ENCODE results near the gene IQCK. TPM values are rescaled to one million over a fixed set of nuclear protein-coding genes. Genes with fewer than 3 reads are reported as not detected.

IQCK gene
- total and polyA plus RNA-seq, 2 donors (not counting 1 experiment from before 2014, with no cell fraction given), result 4.6 to 9.9 TPM

DNA sequence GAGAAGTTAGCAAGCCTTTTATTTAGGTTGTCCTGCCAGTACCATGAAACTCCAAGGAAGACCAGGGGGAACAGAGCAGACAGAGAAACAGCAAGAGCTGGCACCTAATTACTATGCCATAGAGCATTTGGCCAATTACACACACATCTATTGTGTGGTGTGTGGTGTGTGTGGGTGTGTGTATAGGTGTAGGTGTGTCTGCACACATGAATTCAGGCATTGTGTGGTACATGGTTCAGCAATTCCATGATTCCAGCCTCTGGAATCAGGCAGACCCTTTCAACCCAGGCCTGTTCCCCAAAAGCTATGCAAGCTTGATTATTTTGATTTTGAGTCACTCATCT, 25.7 kb downstream of the IQCK start:
- Histone ChIP-seq H3K9ac (ENCODE audit: insufficient read depth, low read length) (no peak overlapping the region), H3K27ac (ENCODE audit: insufficient read depth, low read length) (no peak overlapping the region), H3K79me2 (ENCODE audit: control insufficient read depth, insufficient read depth, low read length) (no peaks in the 10 kb centered on the region), H3K9me3 (ENCODE audit: control insufficient read depth, insufficient read depth, low read depth, low read length) (no peaks in the 10 kb centered on the region), H3K4me1 (ENCODE audit: control insufficient read depth, extremely low read depth, insufficient read depth, low read length) (peaks cover 2% of the 10 kb centered on the region), H4K20me1 (ENCODE audit: control insufficient read depth, extremely low read depth, insufficient read depth, low read length) (no peaks in the 10 kb centered on the region), H2AFZ (ENCODE audit: low read length) (no peak overlapping the region), H3K27me3 (ENCODE audit: control insufficient read depth, insufficient read depth, low read length) (no peaks in the 10 kb centered on the region), H3K36me3 (ENCODE audit: control insufficient read depth, insufficient read depth, low read length) (no peaks in the 10 kb centered on the region), H3K4me3 (replicated peaks in 1 of 4; ENCODE audit: control extremely low read depth in 1 of 4, insufficient read depth in 1 of 4, low read depth in 3 of 4, low read length in 4 of 4) (no peak overlapping the region), H3K4me2 (ENCODE audit: extremely low read depth, insufficient read depth, low read length) (no peak overlapping the region)
- no peak for TF ChIP-seq EZH2 (IDR thresholded peaks at IDR 0.05; ENCODE audit: low read length, missing control alignments)
- TF ChIP-seq, protein P1, sequence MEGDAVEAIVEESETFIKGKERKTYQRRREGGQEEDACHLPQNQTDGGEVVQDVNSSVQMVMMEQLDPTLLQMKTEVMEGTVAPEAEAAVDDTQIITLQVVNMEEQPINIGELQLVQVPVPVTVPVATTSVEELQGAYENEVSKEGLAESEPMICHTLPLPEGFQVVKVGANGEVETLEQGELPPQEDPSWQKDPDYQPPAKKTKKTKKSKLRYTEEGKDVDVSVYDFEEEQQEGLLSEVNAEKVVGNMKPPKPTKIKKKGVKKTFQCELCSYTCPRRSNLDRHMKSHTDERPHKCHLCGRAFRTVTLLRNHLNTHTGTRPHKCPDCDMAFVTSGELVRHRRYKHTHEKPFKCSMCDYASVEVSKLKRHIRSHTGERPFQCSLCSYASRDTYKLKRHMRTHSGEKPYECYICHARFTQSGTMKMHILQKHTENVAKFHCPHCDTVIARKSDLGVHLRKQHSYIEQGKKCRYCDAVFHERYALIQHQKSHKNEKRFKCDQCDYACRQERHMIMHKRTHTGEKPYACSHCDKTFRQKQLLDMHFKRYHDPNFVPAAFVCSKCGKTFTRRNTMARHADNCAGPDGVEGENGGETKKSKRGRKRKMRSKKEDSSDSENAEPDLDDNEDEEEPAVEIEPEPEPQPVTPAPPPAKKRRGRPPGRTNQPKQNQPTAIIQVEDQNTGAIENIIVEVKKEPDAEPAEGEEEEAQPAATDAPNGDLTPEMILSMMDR (conservative IDR thresholded peaks at IDR 0.05 in 1 of 2, IDR thresholded peaks at IDR 0.05 in 1 of 2; ENCODE audit: low read depth in 1 of 2, low read length in 2 of 2), result no peak
- DNase-seq (ENCODE audit: low read depth in 2 of 2), result no peak

DNA sequence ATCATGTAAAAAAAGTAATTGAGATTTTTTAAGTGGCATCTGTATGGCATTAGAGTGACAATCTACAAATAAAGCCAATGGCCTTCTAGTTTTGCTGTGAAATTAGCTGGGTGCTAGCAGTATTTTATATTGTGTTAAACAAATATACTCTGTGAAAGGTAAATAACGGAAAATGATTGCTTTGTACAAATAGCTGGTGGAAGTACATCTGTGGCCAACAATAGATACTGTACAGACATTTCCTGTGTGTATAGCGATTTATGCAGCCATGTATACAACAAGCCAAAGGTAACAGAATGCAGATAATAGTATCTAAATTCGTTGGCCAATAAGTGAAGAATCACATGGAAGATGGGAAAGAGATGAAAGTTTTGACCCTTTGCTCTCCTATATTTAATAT, 26.6 kb downstream of the IQCK start:
- H3K4me1 ChIP-seq (ENCODE audit: control insufficient read depth, extremely low read depth, insufficient read depth, low read length), result peaks cover 2% of the 10 kb centered on the region
- H3K27ac ChIP-seq (ENCODE audit: insufficient read depth, low read length), result no peak overlapping the region
- H3K9me3 ChIP-seq (ENCODE audit: control insufficient read depth, insufficient read depth, low read depth, low read length), result no peaks in the 10 kb centered on the region
- no peak overlapping the region for H2AFZ ChIP-seq (ENCODE audit: low read length)
- no peaks in the 10 kb centered on the region for H4K20me1 ChIP-seq (ENCODE audit: control insufficient read depth, extremely low read depth, insufficient read depth, low read length)
- DNase-seq (ENCODE audit: low read depth in 2 of 2), result no peak
- H3K9ac ChIP-seq (ENCODE audit: insufficient read depth, low read length), result no peak overlapping the region
- no peaks in the 10 kb centered on the region for H3K36me3 ChIP-seq (ENCODE audit: control insufficient read depth, insufficient read depth, low read length)
- no peak for TF ChIP-seq EZH2 (IDR thresholded peaks at IDR 0.05; ENCODE audit: low read length, missing control alignments)
- TF ChIP-seq, protein P1 (conservative IDR thresholded peaks at IDR 0.05 in 1 of 2, IDR thresholded peaks at IDR 0.05 in 1 of 2; ENCODE audit: low read depth in 1 of 2, low read length in 2 of 2), result no peak
- no peaks in the 10 kb centered on the region for H3K27me3 ChIP-seq (ENCODE audit: control insufficient read depth, insufficient read depth, low read length)
- H3K79me2 ChIP-seq (ENCODE audit: control insufficient read depth, insufficient read depth, low read length), result no peaks in the 10 kb centered on the region
- H3K4me2 ChIP-seq (ENCODE audit: extremely low read depth, insufficient read depth, low read length), result no peak overlapping the region
- no peak overlapping the region for H3K4me3 ChIP-seq (replicated peaks in 1 of 4; ENCODE audit: control extremely low read depth in 1 of 4, insufficient read depth in 1 of 4, low read depth in 3 of 4, low read length in 4 of 4)

DNA sequence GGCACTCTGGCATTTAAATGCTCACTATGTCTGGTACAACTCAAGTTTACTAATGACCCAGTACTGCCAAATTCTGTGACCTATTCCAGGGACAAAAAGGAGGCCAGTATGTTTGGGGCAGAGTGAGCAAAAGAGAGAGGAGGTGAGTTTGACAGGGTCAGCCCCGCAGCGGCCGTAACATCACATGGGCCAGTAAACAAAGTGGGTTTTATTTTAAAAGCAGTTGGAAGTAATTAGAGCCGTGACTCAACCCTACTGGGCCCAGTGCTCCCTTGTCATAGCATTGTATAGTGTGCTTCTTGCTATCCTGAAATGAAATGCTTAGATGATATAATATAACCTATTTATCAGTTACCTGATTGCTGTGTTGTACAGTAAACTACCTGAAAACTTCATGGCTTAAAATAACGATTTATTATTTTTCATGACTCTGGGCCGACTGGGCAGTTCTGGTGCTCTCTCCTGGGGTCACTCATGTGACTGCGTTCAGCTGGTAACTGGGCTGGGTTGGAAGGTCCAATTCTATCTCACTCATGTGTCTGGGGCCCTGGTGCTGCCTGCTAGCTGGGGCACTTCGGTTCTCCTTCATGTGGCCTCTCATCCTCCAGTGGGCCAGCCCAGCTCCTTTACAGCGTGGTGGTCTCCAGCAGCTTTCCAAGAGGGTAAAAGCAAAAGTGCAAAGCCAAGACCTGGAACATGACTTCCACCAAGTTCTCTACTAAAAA, 27.4 kb downstream of the IQCK start:
- Histone ChIP-seq H2AFZ (ENCODE audit: low read length) (no peak overlapping the region), H3K36me3 (ENCODE audit: control insufficient read depth, insufficient read depth, low read length) (no peaks in the 10 kb centered on the region), H3K4me3 (replicated peaks in 1 of 4; ENCODE audit: control extremely low read depth in 1 of 4, insufficient read depth in 1 of 4, low read depth in 3 of 4, low read length in 4 of 4) (no peak overlapping the region), H4K20me1 (ENCODE audit: control insufficient read depth, extremely low read depth, insufficient read depth, low read length) (no peaks in the 10 kb centered on the region), H3K4me2 (ENCODE audit: extremely low read depth, insufficient read depth, low read length) (peak overlapping the region; percentile 71), H3K27me3 (ENCODE audit: control insufficient read depth, insufficient read depth, low read length) (no peaks in the 10 kb centered on the region), H3K4me1 (ENCODE audit: control insufficient read depth, extremely low read depth, insufficient read depth, low read length) (peaks cover 2% of the 10 kb centered on the region), H3K79me2 (ENCODE audit: control insufficient read depth, insufficient read depth, low read length) (no peaks in the 10 kb centered on the region), H3K9me3 (ENCODE audit: control insufficient read depth, insufficient read depth, low read depth, low read length) (no peaks in the 10 kb centered on the region), H3K9ac (ENCODE audit: insufficient read depth, low read length) (no peak overlapping the region), H3K27ac (ENCODE audit: insufficient read depth, low read length) (no peak overlapping the region)
- TF ChIP-seq EZH2 (IDR thresholded peaks at IDR 0.05; ENCODE audit: low read length, missing control alignments), result no peak
- TF ChIP-seq, protein P1 (conservative IDR thresholded peaks at IDR 0.05 in 1 of 2, IDR thresholded peaks at IDR 0.05 in 1 of 2; ENCODE audit: low read depth in 1 of 2, low read length in 2 of 2), result no peak
- DNase-seq (ENCODE audit: low read depth in 2 of 2), result peak; percentile 50 to 60

Measured in fibroblast of lung (primary cell).